ENCODE measurements around the gene KRTAP10-6. TPM values are rescaled to one million over a fixed set of nuclear protein-coding genes. Genes with fewer than 3 reads are reported as not detected.
"Not testable (repeated sequence)": the region's sequence is repeated elsewhere in the genome, so short reads cannot be mapped to it uniquely, and the experiment has no call there.

Gene KRTAP10-6
- total RNA-seq, 5 donors from 2014 or later (not counting 1 experiment from before 2014, with no cell fraction given): not detected

DNA sequence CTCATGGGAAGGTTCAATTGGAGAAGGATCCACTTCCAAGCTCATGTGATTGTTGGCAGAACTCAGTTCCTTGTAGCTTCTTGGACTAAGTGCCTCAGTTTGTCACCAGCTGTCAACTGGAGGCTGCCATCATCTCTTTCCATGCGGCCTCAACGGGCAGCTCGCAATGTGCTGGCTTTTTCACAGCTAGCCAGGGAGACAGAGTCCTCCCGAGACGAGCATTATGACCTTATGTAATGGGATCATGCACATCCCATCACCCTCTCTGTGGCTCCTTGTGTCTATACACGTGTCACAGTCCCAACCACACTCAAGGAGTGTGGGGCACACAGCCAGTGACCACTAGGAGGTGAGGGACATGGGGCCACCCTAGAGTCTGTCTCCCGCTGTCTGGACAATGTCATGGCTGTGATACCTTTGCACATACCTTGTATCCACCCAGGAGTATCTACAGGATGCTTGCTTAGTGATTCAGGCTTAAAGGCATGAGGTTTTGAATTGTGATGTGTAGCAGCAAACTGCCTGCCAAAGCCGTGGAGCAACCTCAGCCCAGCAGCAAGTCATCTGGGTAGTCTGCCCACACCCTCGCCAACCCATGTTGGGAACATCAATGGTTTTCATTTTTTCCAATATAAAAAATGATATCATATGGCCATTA, 3.9 kb upstream of the KRTAP10-6 start:
- Mint-ChIP-seq H3K36me3 (peaks cover 3% of the 10 kb centered on the region), H3K9me3 (peaks cover 5 to 10% (median 6%) of the 10 kb centered on the region in 3 donors), H3K4me3 (no peak overlapping the region), H3K4me1 (peaks cover 0 to 2% (median 0%) of the 10 kb centered on the region in 3 donors), H3K27me3 (peaks cover 3 to 11% of the 10 kb centered on the region in 2 donors), H3K27ac (no peak overlapping the region)
- ChIA-PET CTCF (no interaction called here), POLR2A (no interaction called here)
- WGBS (ENCODE audit: insufficient coverage): 73% methylated on average over 6 of the region's 9 CpGs
- H3K27me3 ChIP-seq (replicated peaks in 1 of 2; ENCODE audit: control insufficient read depth in 2 of 2, extremely low read depth in 1 of 2, insufficient read depth in 2 of 2, low read length in 1 of 2): peaks cover 0 to 14% of the 10 kb centered on the region in 2 experiments
- H3K4me1 ChIP-seq (ENCODE audit: control insufficient read depth in 1 of 2, extremely low read depth in 1 of 2, insufficient read depth in 2 of 2, low read length in 2 of 2): peaks cover 0 to 2% of the 10 kb centered on the region in 2 experiments
- no peak overlapping the region for H3K4me3 ChIP-seq (ENCODE audit: control insufficient read depth in 1 of 2, extremely low read depth in 1 of 2, low read length in 1 of 2)
- DNase-seq (no peak), ATAC-seq (replicated peaks in 1 of 4) (no peak)
- no peak overlapping the region for H3K27ac ChIP-seq (ENCODE audit: low read length)
- H3K36me3 ChIP-seq (ENCODE audit: control insufficient read depth in 2 of 2, extremely low read depth in 1 of 2, insufficient read depth in 1 of 2, low read length in 1 of 2): no peaks in the 10 kb centered on the region
- H3K9me3 ChIP-seq: no peaks in the 10 kb centered on the region

GRCh38 chr21:44595524-44595923, 3.2 kb upstream of the KRTAP10-6 start:
- no peak for DNase-seq
- Histone ChIP-seq H3K27me3 (replicated peaks in 1 of 2; ENCODE audit: control insufficient read depth in 2 of 2, extremely low read depth in 1 of 2, insufficient read depth in 2 of 2, low read length in 1 of 2) (peaks cover 0 to 14% of the 10 kb centered on the region in 2 experiments), H3K4me1 (ENCODE audit: control insufficient read depth in 1 of 2, extremely low read depth in 1 of 2, insufficient read depth in 2 of 2, low read length in 2 of 2) (peaks cover 0 to 2% of the 10 kb centered on the region in 2 experiments), H3K9me3 (no peaks in the 10 kb centered on the region), H3K27ac (ENCODE audit: low read length) (no peak overlapping the region), H3K4me3 (ENCODE audit: control insufficient read depth in 1 of 2, extremely low read depth in 1 of 2, low read length in 1 of 2) (no peak overlapping the region), H3K36me3 (ENCODE audit: control insufficient read depth in 2 of 2, extremely low read depth in 1 of 2, insufficient read depth in 1 of 2, low read length in 1 of 2) (no peaks in the 10 kb centered on the region)
- H3K4me1 Mint-ChIP-seq: peaks cover 0 to 2% (median 0%) of the 10 kb centered on the region in 3 donors
- peaks cover 5 to 10% (median 6%) of the 10 kb centered on the region in 3 donors for H3K9me3 Mint-ChIP-seq
- peaks cover 3 to 11% of the 10 kb centered on the region in 2 donors for H3K27me3 Mint-ChIP-seq
- CTCF ChIA-PET: no interaction called here
- H3K4me3 Mint-ChIP-seq: no peak overlapping the region
- H3K27ac Mint-ChIP-seq: no peak overlapping the region
- H3K36me3 Mint-ChIP-seq: peaks cover 3% of the 10 kb centered on the region
- no peak for ATAC-seq (replicated peaks in 1 of 4)
- POLR2A ChIA-PET: no interaction called here
- WGBS (ENCODE audit: insufficient coverage): 86% methylated on average over 2 of the region's 6 CpGs

DNA sequence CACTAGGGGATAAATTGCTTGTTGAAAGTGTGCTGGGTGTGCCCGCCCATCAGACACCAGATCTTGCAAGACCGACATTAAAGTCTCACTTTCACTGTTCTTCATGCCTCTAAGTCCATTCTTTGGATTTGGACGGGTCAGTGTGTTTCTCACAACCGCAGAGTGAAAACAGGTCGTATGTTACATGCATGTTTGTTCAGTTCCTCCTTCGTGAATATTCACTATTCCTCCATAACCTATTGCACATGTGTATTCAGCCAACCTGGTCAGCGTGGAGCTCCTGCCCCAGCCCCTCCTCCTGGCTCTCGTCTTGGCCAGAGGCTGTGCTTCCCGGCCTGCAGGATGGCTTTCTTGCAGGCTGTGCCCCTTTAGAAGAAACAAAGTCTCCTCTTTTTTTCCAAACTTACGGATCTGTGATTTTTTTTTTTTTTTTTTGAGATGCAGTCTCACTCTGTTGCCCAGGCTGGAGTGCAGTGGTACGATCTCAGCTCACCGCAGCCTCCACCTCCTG, 2.2 kb upstream of the KRTAP10-6 start:
- Mint-ChIP-seq H3K27me3 (peaks cover 3 to 13% of the 10 kb centered on the region in 2 donors), H3K27ac (no peak overlapping the region), H3K36me3 (peaks cover 3% of the 10 kb centered on the region), H3K4me1 (peaks cover 0 to 2% (median 0%) of the 10 kb centered on the region in 3 donors), H3K4me3 (no peak overlapping the region), H3K9me3 (peaks cover 5 to 10% (median 6%) of the 10 kb centered on the region in 3 donors)
- CTCF ChIA-PET: no interaction called here
- POLR2A ChIA-PET: no interaction called here
- H3K4me3 ChIP-seq (ENCODE audit: control insufficient read depth in 1 of 2, extremely low read depth in 1 of 2, low read length in 1 of 2): no peak overlapping the region
- peaks cover 0 to 2% of the 10 kb centered on the region in 2 experiments for H3K4me1 ChIP-seq (ENCODE audit: control insufficient read depth in 1 of 2, extremely low read depth in 1 of 2, insufficient read depth in 2 of 2, low read length in 2 of 2)
- H3K36me3 ChIP-seq (ENCODE audit: control insufficient read depth in 2 of 2, extremely low read depth in 1 of 2, insufficient read depth in 1 of 2, low read length in 1 of 2): no peaks in the 10 kb centered on the region
- H3K9me3 ChIP-seq: no peaks in the 10 kb centered on the region
- ATAC-seq (replicated peaks in 1 of 4): no peak
- peaks cover 0 to 22% of the 10 kb centered on the region in 2 experiments for H3K27me3 ChIP-seq (replicated peaks in 1 of 2; ENCODE audit: control insufficient read depth in 2 of 2, extremely low read depth in 1 of 2, insufficient read depth in 2 of 2, low read length in 1 of 2)
- DNase-seq: no peak
- 85% methylated on average over 8 of the region's 12 CpGs for WGBS (ENCODE audit: insufficient coverage)
- H3K27ac ChIP-seq (ENCODE audit: low read length): no peak overlapping the region

DNA sequence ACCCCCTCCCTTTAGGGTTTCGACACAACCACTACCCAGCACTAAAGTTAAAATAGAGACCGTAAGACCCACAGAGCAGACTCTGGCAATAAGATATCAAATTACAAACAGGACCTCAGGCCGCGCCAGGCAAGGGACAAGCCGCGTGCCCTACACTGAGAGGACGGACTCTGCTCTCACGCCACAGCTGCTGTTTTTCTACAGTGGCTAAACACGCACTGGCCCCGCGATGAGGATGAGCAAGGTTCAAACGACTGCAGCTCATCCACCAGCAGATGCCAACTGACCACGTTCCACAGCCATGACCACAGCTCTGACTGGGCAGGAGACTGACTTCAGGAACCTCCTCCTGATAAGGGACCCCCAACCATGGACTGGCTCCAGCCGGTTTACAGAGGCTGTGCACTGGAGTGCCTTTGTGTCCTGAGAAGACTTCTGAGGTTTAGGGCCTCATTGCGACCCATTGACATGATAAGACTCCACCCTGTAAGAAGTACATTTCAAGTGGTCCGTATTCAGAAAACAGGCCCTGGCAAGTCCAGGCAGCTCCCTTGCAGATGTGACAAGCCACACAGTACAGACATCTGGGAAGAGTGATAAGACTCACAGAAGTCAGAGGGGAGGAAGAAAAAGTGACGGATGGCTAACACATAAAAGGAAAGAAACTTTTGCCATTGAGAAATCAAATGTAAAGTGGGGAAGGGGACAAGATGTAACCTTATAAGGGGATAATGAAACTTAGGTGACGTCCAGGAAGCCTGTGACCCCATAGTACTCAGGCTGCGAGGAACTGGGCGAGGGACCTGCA, 1.5 kb upstream of the KRTAP10-6 start:
- Histone ChIP-seq H3K27me3 (replicated peaks in 1 of 2; ENCODE audit: control insufficient read depth in 2 of 2, extremely low read depth in 1 of 2, insufficient read depth in 2 of 2, low read length in 1 of 2) (peaks cover 0 to 25% of the 10 kb centered on the region in 2 experiments), H3K4me1 (ENCODE audit: control insufficient read depth in 1 of 2, extremely low read depth in 1 of 2, insufficient read depth in 2 of 2, low read length in 2 of 2) (peaks cover 0 to 2% of the 10 kb centered on the region in 2 experiments), H3K36me3 (ENCODE audit: control insufficient read depth in 2 of 2, extremely low read depth in 1 of 2, insufficient read depth in 1 of 2, low read length in 1 of 2) (no peaks in the 10 kb centered on the region), H3K27ac (ENCODE audit: low read length) (no peak overlapping the region), H3K4me3 (ENCODE audit: control insufficient read depth in 1 of 2, extremely low read depth in 1 of 2, low read length in 1 of 2) (no peak overlapping the region), H3K9me3 (no peaks in the 10 kb centered on the region)
- Mint-ChIP-seq H3K4me3 (no peak overlapping the region), H3K9me3 (peaks cover 4 to 9% (median 4%) of the 10 kb centered on the region in 3 donors), H3K4me1 (peaks cover 0 to 2% (median 0%) of the 10 kb centered on the region in 3 donors), H3K36me3 (peaks cover 2% of the 10 kb centered on the region), H3K27ac (no peak overlapping the region), H3K27me3 (peaks cover 3 to 16% of the 10 kb centered on the region in 2 donors)
- CTCF ChIA-PET: interaction anchor here in 1 of 2 donors (0.5 kb wide), 1 partner anchor 37 kb away, joined by 4 read pairs; no protein-coding TSS in a partner anchor
- POLR2A ChIA-PET: no interaction called here
- ATAC-seq (replicated peaks in 1 of 4) (no peak), DNase-seq (no peak)
- WGBS (ENCODE audit: insufficient coverage): 86% methylated on average over 17 of the region's 20 CpGs

DNA sequence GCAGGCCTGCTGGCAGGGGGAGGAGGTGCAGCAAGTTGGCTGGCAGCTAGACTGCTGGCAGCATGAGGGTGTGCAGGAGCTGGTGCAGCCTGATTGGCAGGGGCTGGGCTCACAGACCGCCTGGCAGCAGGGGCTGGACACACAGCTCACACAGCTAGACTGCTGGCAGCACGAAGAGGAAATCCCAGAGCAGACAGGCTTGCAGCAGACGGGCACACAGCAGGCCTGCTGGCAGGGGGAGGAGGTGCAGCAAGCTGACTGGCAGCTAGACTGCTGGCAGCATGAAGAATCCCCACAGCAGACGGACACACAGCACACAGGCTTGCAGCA, 539 bp downstream of the KRTAP10-6 start:
- ATAC-seq (replicated peaks in 1 of 4); H3K4me1 Mint-ChIP-seq; H3K36me3 ChIP-seq (ENCODE audit: control insufficient read depth in 2 of 2, extremely low read depth in 1 of 2, insufficient read depth in 1 of 2, low read length in 1 of 2); POLR2A ChIA-PET; H3K4me3 Mint-ChIP-seq; H3K27ac ChIP-seq (ENCODE audit: low read length); H3K9me3 Mint-ChIP-seq; H3K4me3 ChIP-seq (ENCODE audit: control insufficient read depth in 1 of 2, extremely low read depth in 1 of 2, low read length in 1 of 2); DNase-seq; H3K9me3 ChIP-seq; H3K36me3 Mint-ChIP-seq; CTCF ChIA-PET; H3K27ac Mint-ChIP-seq; H3K4me1 ChIP-seq (ENCODE audit: control insufficient read depth in 1 of 2, extremely low read depth in 1 of 2, insufficient read depth in 2 of 2, low read length in 2 of 2): not testable (repeated sequence)
- H3K27me3 Mint-ChIP-seq: peaks cover 4 to 26% of the 10 kb centered on the region in 2 donors
- peaks cover 0 to 25% of the 10 kb centered on the region in 2 experiments for H3K27me3 ChIP-seq (replicated peaks in 1 of 2; ENCODE audit: control insufficient read depth in 2 of 2, extremely low read depth in 1 of 2, insufficient read depth in 2 of 2, low read length in 1 of 2)
- WGBS (ENCODE audit: insufficient coverage): no CpG with 5 or more reads among the region's 4 CpGs

GRCh38 chr21:44590897-44591800, 1.2 kb downstream of the KRTAP10-6 start:
- H3K27me3 ChIP-seq (replicated peaks in 1 of 2; ENCODE audit: control insufficient read depth in 2 of 2, extremely low read depth in 1 of 2, insufficient read depth in 2 of 2, low read length in 1 of 2): peaks cover 0 to 30% of the 10 kb centered on the region in 2 experiments
- CTCF ChIA-PET; H3K27ac Mint-ChIP-seq; H3K9me3 Mint-ChIP-seq; H3K4me3 ChIP-seq (ENCODE audit: control insufficient read depth in 1 of 2, extremely low read depth in 1 of 2, low read length in 1 of 2); H3K4me3 Mint-ChIP-seq; H3K4me1 Mint-ChIP-seq; H3K36me3 ChIP-seq (ENCODE audit: control insufficient read depth in 2 of 2, extremely low read depth in 1 of 2, insufficient read depth in 1 of 2, low read length in 1 of 2); ATAC-seq (replicated peaks in 1 of 4); H3K36me3 Mint-ChIP-seq; H3K27ac ChIP-seq (ENCODE audit: low read length); H3K9me3 ChIP-seq; H3K4me1 ChIP-seq (ENCODE audit: control insufficient read depth in 1 of 2, extremely low read depth in 1 of 2, insufficient read depth in 2 of 2, low read length in 2 of 2); POLR2A ChIA-PET: not testable (repeated sequence)
- 95% methylated on average over 9 of the region's 19 CpGs for WGBS (ENCODE audit: insufficient coverage)
- DNase-seq: peak in 1 of 35 experiments; percentile 17
- H3K27me3 Mint-ChIP-seq: peaks cover 8 to 32% of the 10 kb centered on the region in 2 donors
